ENCODE data around the gene TMEM181. TPM values are rescaled to one million over a fixed set of nuclear protein-coding genes. Genes with fewer than 3 reads are reported as not detected.
A peak's percentile ranks its signal among the peaks of the same experiment; 100 is the strongest.

The TMEM181 gene
- polyA plus RNA-seq, 4 donors = 14.9 to 41.1 (median 19.1) TPM

DNA sequence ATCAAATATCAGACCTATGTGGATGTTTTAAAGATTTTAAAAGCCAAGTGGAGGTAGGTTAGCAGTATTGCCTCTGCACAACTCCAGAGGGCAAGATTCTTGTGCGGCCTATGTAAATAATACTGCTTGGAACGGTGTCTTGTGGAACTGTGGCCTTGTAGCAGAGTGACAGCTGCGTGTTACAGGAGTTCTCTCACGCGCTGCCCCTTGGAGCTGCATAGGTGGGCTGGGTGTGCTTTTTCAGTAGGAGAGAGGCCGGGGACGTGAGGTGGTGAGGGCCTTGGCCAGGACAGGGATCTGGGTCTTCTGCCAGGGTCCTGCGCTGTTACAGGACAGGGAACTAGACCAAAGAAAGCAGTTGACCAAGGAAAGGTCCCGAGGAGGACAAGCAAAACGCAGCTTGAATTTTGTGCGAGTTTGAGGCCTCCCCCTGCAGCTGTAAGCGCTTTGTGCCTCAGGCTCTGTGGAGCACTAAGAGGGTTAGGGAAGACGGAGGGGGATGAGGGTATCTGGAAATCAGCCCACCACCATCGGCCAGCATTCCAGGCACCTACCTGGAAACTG, 1.5 kb downstream of the TMEM181 start:
- H3K9me3 ChIP-seq (ENCODE audit: control insufficient read depth in 2 of 2, insufficient read depth in 1 of 2, low read depth in 1 of 2, low read length in 1 of 2) = no peaks in the 10 kb centered on the region
- FAIRE-seq (no peak), DNase-seq (no peak)
- peak overlapping the region in 1 of 3 donors; percentile 88 for H3K27ac ChIP-seq (ENCODE audit: low read depth in 1 of 3, low read length in 2 of 3)
- peaks cover 2 to 14% (median 12%) of the 10 kb centered on the region in 3 donors for H3K4me1 ChIP-seq (ENCODE audit: control insufficient read depth in 3 of 3, insufficient read depth in 2 of 3, low read depth in 1 of 3, low read length in 2 of 3)
- peaks cover 0 to 19% (median 0%) of the 10 kb centered on the region in 3 donors for H3K36me3 ChIP-seq (ENCODE audit: control insufficient read depth in 3 of 3, insufficient read depth in 2 of 3, low read depth in 1 of 3, low read length in 3 of 3)
- H3K4me3 ChIP-seq (ENCODE audit: low read depth in 1 of 3, low read length in 3 of 3) = peak overlapping the region in 2 of 3 donors; percentile 64 to 96
- peaks cover 0 to 3% (median 0%) of the 10 kb centered on the region in 3 donors for H3K27me3 ChIP-seq (ENCODE audit: control insufficient read depth in 3 of 3, insufficient read depth in 3 of 3, low read length in 3 of 3)
- WGBS, 3 donors = 52 to 72% (median 58%) methylated on average over 14 of the region's 14 CpGs

DNA sequence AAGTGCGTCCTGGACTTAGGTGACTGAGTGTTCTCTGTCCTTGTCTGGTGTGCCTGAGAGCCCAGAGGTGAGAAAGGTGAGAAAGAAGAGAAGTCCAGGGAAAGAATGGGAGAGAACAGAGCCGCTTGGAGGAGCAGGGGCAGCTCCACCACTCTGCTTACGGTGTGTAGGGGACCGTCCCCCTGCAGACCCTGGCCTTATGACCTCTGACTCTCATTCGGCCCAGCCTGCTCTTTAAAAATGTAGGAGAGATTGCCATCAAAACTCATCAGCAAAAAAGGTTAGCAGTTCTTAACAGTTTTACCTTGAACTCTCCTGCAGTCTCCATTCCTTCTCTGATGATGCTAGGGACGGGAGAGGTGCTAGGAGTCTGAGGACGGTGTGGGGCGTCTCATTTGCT, 2.0 kb downstream of the TMEM181 start:
- DNase-seq (no peak), FAIRE-seq (no peak)
- H3K9me3 ChIP-seq (ENCODE audit: control insufficient read depth in 2 of 2, insufficient read depth in 1 of 2, low read depth in 1 of 2, low read length in 1 of 2) = no peaks in the 10 kb centered on the region
- no peak overlapping the region for H3K27ac ChIP-seq (ENCODE audit: low read depth in 1 of 3, low read length in 2 of 3)
- H3K27me3 ChIP-seq (ENCODE audit: control insufficient read depth in 3 of 3, insufficient read depth in 3 of 3, low read length in 3 of 3) = peaks cover 0 to 3% (median 0%) of the 10 kb centered on the region in 3 donors
- H3K4me1 ChIP-seq (ENCODE audit: control insufficient read depth in 3 of 3, insufficient read depth in 2 of 3, low read depth in 1 of 3, low read length in 2 of 3) = peaks cover 2 to 14% (median 12%) of the 10 kb centered on the region in 3 donors
- 84 to 85% (median 84%) methylated on average over 8 of the region's 8 CpGs for WGBS, 3 donors
- no peak overlapping the region for H3K4me3 ChIP-seq (ENCODE audit: low read depth in 1 of 3, low read length in 3 of 3)
- peaks cover 0 to 20% (median 0%) of the 10 kb centered on the region in 3 donors for H3K36me3 ChIP-seq (ENCODE audit: control insufficient read depth in 3 of 3, insufficient read depth in 2 of 3, low read depth in 1 of 3, low read length in 3 of 3)

DNA sequence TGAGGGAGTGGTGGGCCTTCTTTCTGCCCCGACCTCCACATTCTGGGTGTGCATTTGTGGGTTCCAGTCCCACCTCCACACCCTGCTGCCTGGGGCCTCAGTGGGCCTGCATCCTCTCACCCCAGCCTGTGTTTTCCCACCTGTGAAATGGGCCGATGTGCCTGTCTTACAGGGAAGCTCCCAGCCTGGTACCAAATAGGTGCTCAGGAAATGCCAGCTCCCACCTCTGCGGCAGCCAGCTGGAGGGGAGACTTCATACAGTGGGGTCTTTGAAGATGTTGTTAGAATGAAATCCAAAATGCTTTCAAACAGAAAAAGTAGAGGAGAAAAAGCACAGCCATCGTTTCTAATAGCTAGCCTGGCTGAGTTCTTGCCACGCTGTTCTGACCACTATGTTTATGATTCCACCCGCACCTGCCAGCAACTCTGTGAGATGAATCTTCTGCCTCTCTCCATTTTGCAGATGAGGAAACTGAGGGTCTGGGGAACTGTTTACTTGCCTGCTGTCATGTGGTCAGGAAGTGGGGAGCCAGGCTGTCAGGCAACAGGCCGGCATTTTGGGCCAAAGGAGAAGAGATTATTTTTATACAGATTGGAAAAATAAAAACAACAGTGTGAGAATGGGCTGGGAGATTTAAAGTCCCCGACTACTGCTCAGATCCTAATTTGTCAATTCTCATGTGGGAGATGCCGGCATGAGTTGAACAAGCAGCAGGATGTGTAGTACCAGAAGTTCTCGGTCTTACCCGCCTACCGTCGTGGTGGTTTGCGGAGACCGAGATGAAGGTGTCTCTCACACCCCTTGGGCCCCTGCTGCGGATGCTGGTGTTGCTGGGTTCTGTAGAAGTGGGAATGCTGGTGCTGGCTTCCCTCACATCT, 4.6 kb downstream of the TMEM181 start:
- Histone ChIP-seq H3K36me3 (ENCODE audit: control insufficient read depth in 3 of 3, insufficient read depth in 2 of 3, low read depth in 1 of 3, low read length in 3 of 3) (peaks cover 0 to 27% (median 0%) of the 10 kb centered on the region in 3 donors), H3K4me3 (ENCODE audit: low read depth in 1 of 3, low read length in 3 of 3) (no peak overlapping the region), H3K4me1 (ENCODE audit: control insufficient read depth in 3 of 3, insufficient read depth in 2 of 3, low read depth in 1 of 3, low read length in 2 of 3) (peaks cover 0 to 14% (median 11%) of the 10 kb centered on the region in 3 donors), H3K9me3 (ENCODE audit: control insufficient read depth in 2 of 2, insufficient read depth in 1 of 2, low read depth in 1 of 2, low read length in 1 of 2) (no peaks in the 10 kb centered on the region), H3K27ac (ENCODE audit: low read depth in 1 of 3, low read length in 2 of 3) (no peak overlapping the region), H3K27me3 (ENCODE audit: control insufficient read depth in 3 of 3, insufficient read depth in 3 of 3, low read length in 3 of 3) (no peaks in the 10 kb centered on the region)
- FAIRE-seq (no peak), DNase-seq (peak in 1 of 2 donors; percentile 24)
- WGBS, 3 donors = 78 to 87% (median 86%) methylated on average over 16 of the region's 16 CpGs

DNA sequence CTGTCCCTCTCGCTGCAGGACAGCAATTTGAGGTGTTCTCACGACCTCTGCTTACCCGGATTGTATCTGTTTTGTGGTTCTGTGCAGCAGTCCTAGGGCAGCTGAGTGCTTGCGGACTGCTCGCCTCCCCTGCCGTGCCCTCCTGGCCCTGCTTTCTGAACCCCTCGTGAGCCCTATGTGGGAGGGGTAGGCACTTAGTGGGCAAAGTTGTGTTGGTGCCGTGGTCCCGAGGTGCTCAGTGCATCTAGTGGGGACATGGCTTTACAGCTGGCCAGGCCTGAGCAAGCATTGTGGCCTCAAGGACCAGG, 5.2 kb downstream of the TMEM181 start:
- FAIRE-seq (no peak), DNase-seq (no peak)
- no peaks in the 10 kb centered on the region for H3K27me3 ChIP-seq (ENCODE audit: control insufficient read depth in 3 of 3, insufficient read depth in 3 of 3, low read length in 3 of 3)
- H3K27ac ChIP-seq (ENCODE audit: low read depth in 1 of 3, low read length in 2 of 3) = no peak overlapping the region
- peaks cover 0 to 27% (median 0%) of the 10 kb centered on the region in 3 donors for H3K36me3 ChIP-seq (ENCODE audit: control insufficient read depth in 3 of 3, insufficient read depth in 2 of 3, low read depth in 1 of 3, low read length in 3 of 3)
- 80 to 88% (median 87%) methylated on average over 9 of the region's 9 CpGs for WGBS, 3 donors
- no peak overlapping the region for H3K4me3 ChIP-seq (ENCODE audit: low read depth in 1 of 3, low read length in 3 of 3)
- peaks cover 0 to 14% (median 10%) of the 10 kb centered on the region in 3 donors for H3K4me1 ChIP-seq (ENCODE audit: control insufficient read depth in 3 of 3, insufficient read depth in 2 of 3, low read depth in 1 of 3, low read length in 2 of 3)
- no peaks in the 10 kb centered on the region for H3K9me3 ChIP-seq (ENCODE audit: control insufficient read depth in 2 of 2, insufficient read depth in 1 of 2, low read depth in 1 of 2, low read length in 1 of 2)

DNA sequence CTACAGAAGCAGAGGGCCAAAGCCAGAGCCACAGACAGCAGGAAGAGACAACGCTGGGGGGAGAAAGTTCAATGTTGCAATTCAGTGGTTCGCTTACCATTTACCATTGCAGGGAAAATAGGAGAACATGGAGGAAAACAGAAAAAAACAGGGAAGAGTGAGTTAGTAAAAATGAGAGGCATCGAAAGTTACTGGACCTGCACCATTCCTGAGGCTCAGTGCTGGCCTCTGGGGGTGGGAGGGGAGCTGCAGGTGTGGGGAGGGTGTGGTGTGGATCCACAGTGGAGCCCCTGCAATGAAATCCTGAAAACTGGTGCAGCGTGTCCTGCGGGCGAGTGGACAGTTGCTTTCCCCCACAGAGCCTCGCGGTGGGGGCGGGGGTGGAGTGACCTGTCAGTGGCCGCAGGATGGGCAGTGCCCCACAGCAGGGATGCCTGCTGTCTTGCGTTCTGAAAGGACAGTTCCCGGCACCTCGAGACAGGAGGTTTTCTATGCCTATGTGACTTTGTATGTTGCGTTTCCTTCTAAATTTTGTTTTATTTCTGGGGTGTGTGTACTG, 5.7 kb downstream of the TMEM181 start:
- DNase-seq (no peak), FAIRE-seq (no peak)
- no peaks in the 10 kb centered on the region for H3K27me3 ChIP-seq (ENCODE audit: control insufficient read depth in 3 of 3, insufficient read depth in 3 of 3, low read length in 3 of 3)
- peaks cover 0 to 14% (median 10%) of the 10 kb centered on the region in 3 donors for H3K4me1 ChIP-seq (ENCODE audit: control insufficient read depth in 3 of 3, insufficient read depth in 2 of 3, low read depth in 1 of 3, low read length in 2 of 3)
- WGBS, 3 donors = 87 to 94% (median 88%) methylated on average over 14 of the region's 14 CpGs
- H3K36me3 ChIP-seq (ENCODE audit: control insufficient read depth in 3 of 3, insufficient read depth in 2 of 3, low read depth in 1 of 3, low read length in 3 of 3) = peaks cover 0 to 29% (median 2%) of the 10 kb centered on the region in 3 donors
- H3K4me3 ChIP-seq (ENCODE audit: low read depth in 1 of 3, low read length in 3 of 3) = no peak overlapping the region
- no peak overlapping the region for H3K27ac ChIP-seq (ENCODE audit: low read depth in 1 of 3, low read length in 2 of 3)
- no peaks in the 10 kb centered on the region for H3K9me3 ChIP-seq (ENCODE audit: control insufficient read depth in 2 of 2, insufficient read depth in 1 of 2, low read depth in 1 of 2, low read length in 1 of 2)

DNA sequence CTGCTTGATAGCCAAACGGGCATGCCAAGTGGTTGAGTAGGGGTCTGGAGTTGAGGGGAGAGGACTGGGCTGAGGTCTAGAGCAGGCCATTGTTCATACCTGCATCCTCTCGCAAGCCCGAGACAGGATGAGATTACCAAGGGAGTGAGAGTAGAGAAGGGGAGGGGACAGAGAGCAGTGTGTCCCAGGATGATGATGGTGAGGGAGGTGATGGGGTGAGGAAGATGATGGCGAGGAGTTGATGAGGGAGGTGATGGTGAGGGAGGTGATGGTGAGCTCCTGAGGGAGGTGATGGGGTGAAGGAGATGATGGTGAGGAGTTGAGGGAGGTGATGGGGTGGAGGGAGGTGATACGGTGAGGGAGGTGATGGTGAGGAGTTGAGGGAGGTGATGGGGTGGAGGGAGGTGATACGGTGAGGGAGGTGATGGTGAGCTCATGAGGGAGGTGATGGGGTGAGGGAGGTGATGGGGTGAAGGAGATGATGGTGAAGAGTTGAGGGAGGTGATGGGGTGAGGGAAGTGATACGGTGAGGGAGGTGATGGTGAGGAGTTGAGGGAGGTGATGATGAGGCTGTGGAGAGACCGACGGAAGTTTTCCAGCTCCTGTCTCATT, 6.4 kb downstream of the TMEM181 start:
- DNase-seq = no peak
- peaks cover 0 to 12% (median 5%) of the 10 kb centered on the region in 3 donors for H3K4me1 ChIP-seq (ENCODE audit: control insufficient read depth in 3 of 3, insufficient read depth in 2 of 3, low read depth in 1 of 3, low read length in 2 of 3)
- no peaks in the 10 kb centered on the region for H3K9me3 ChIP-seq (ENCODE audit: control insufficient read depth in 2 of 2, insufficient read depth in 1 of 2, low read depth in 1 of 2, low read length in 1 of 2)
- no peak overlapping the region for H3K27ac ChIP-seq (ENCODE audit: low read depth in 1 of 3, low read length in 2 of 3)
- no peaks in the 10 kb centered on the region for H3K27me3 ChIP-seq (ENCODE audit: control insufficient read depth in 3 of 3, insufficient read depth in 3 of 3, low read length in 3 of 3)
- no peak overlapping the region for H3K4me3 ChIP-seq (ENCODE audit: low read depth in 1 of 3, low read length in 3 of 3)
- H3K36me3 ChIP-seq (ENCODE audit: control insufficient read depth in 3 of 3, insufficient read depth in 2 of 3, low read depth in 1 of 3, low read length in 3 of 3) = peaks cover 0 to 29% (median 2%) of the 10 kb centered on the region in 3 donors
- no peak for FAIRE-seq
- WGBS, 3 donors = 94 to 97% (median 96%) methylated on average over 9 of the region's 9 CpGs

DNA sequence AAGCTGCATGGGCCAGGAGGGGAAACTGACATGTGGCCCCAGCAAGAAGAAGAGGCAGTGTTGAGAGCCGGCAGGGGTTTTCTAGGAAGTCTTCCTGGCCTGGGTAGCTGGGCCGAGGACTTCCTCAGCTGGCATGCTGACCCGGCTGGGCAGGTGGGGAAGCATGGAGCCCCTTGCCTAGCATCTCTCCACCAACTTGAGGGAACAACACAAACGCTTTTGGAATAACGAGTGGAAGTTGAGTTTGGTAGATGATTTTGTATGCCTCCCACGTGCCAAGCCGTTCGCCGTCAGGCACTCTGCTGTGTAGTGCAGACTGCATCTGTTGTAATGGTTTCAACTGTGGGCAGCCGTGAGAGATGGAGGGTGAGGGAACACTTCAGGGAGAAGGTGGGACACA, 7.3 kb downstream of the TMEM181 start:
- Histone ChIP-seq H3K4me1 (ENCODE audit: control insufficient read depth in 3 of 3, insufficient read depth in 2 of 3, low read depth in 1 of 3, low read length in 2 of 3) (peaks cover 0 to 10% (median 8%) of the 10 kb centered on the region in 3 donors), H3K27me3 (ENCODE audit: control insufficient read depth in 3 of 3, insufficient read depth in 3 of 3, low read length in 3 of 3) (no peaks in the 10 kb centered on the region), H3K9me3 (ENCODE audit: control insufficient read depth in 2 of 2, insufficient read depth in 1 of 2, low read depth in 1 of 2, low read length in 1 of 2) (no peaks in the 10 kb centered on the region), H3K27ac (ENCODE audit: low read depth in 1 of 3, low read length in 2 of 3) (no peak overlapping the region), H3K36me3 (ENCODE audit: control insufficient read depth in 3 of 3, insufficient read depth in 2 of 3, low read depth in 1 of 3, low read length in 3 of 3) (peaks cover 0 to 34% (median 2%) of the 10 kb centered on the region in 3 donors), H3K4me3 (ENCODE audit: low read depth in 1 of 3, low read length in 3 of 3) (no peak overlapping the region)
- FAIRE-seq (no peak), DNase-seq (no peak)
- 94 to 95% (median 94%) methylated on average over 10 of the region's 10 CpGs for WGBS, 3 donors

DNA sequence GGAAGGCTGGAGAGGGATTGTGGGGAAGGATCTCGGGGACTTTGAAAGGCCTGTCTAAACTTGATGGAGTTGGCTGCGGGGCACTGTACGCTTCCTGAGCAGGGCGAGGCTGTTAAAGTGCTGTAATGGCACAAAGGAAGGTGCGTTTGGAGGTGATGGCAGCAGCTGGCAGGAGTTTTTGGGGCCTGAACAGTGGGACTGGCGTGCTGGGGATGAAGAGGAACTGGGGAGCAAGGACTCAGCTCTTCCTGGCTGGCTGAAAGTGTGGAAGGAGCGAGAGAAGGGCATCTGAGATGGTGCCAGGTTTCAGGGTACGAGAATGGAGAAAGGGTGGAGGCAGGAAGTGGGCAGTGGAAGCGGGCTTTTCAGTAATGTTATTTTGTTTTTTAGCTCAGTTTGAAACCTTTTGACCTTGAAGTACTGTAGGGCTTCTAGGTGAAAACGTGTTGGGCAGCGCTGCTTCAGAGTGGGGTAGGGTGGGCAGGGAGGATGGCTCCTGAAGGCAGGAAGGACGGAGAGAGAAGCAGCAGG, 8.0 kb downstream of the TMEM181 start:
- Histone ChIP-seq H3K36me3 (ENCODE audit: control insufficient read depth in 3 of 3, insufficient read depth in 2 of 3, low read depth in 1 of 3, low read length in 3 of 3) (peaks cover 0 to 42% (median 2%) of the 10 kb centered on the region in 3 donors), H3K4me1 (ENCODE audit: control insufficient read depth in 3 of 3, insufficient read depth in 2 of 3, low read depth in 1 of 3, low read length in 2 of 3) (peaks cover 2 to 16% (median 7%) of the 10 kb centered on the region in 3 donors), H3K9me3 (ENCODE audit: control insufficient read depth in 2 of 2, insufficient read depth in 1 of 2, low read depth in 1 of 2, low read length in 1 of 2) (no peaks in the 10 kb centered on the region), H3K27me3 (ENCODE audit: control insufficient read depth in 3 of 3, insufficient read depth in 3 of 3, low read length in 3 of 3) (no peaks in the 10 kb centered on the region), H3K4me3 (ENCODE audit: low read depth in 1 of 3, low read length in 3 of 3) (no peak overlapping the region), H3K27ac (ENCODE audit: low read depth in 1 of 3, low read length in 2 of 3) (no peak overlapping the region)
- no peak for DNase-seq
- WGBS, 3 donors = 72 to 84% (median 73%) methylated on average over 12 of the region's 12 CpGs
- FAIRE-seq = no peak
